Measurements from ENCODE around the gene KCNA3.

- TF ChIP-seq CTCF (conservative IDR thresholded peaks at IDR 0.05; ENCODE audit: low read depth, low read length) (no peak), POLR2A (IDR thresholded peaks at IDR 0.05; ENCODE audit: low read depth, low read length) (no peak), RCOR1 (IDR thresholded peaks at IDR 0.05; ENCODE audit: insufficient replicate concordance, low read length) (no peak), BHLHE40 (IDR thresholded peaks at IDR 0.05; ENCODE audit: low read depth, low read length) (no peak), NFE2L2 (IDR thresholded peaks at IDR 0.05; ENCODE audit: low read depth, low read length) (no peak), MAZ (IDR thresholded peaks at IDR 0.05; ENCODE audit: borderline replicate concordance, low read depth, low read length) (no peak), CEBPB (IDR thresholded peaks at IDR 0.05; ENCODE audit: low read depth, low read length) (no peak), RFX5 (IDR thresholded peaks at IDR 0.05; ENCODE audit: low read depth, low read length) (no peak), SMC3 (IDR thresholded peaks at IDR 0.05; ENCODE audit: low read depth, low read length) (no peak), USF2 (IDR thresholded peaks at IDR 0.05; ENCODE audit: low read depth, low read length) (no peak), RAD21 (IDR thresholded peaks at IDR 0.05; ENCODE audit: low read length) (no peak)
Observed at GRCh38 chr1:110706621-110707020, 31.9 kb upstream of the KCNA3 start.
